Measurements from ENCODE around the gene CCNE1. TPM values are rescaled to one million over a fixed set of nuclear protein-coding genes. Genes with fewer than 3 reads are reported as not detected.

Gene CCNE1
- total and polyA plus RNA-seq, 2 of the 13 experiments (the other 11 are each of a cell fraction or from before 2014, with no cell fraction given) = 16.0 to 50.6 TPM

GRCh38 chr19:29774126-29774525, 37.7 kb upstream of the CCNE1 start:
- Histone ChIP-seq H3K79me2 (ENCODE audit: insufficient read depth, low read length) (no peaks in the 10 kb centered on the region), H3K4me1 (ENCODE audit: insufficient read depth, low read length) (no peaks in the 10 kb centered on the region), H3K4me3 (replicated peaks in 1 of 3; ENCODE audit: insufficient read depth in 1 of 3, low read depth in 2 of 3, low read length in 3 of 3) (no peak overlapping the region), H4K20me1 (ENCODE audit: insufficient read depth, low read length) (no peaks in the 10 kb centered on the region), H3K36me3 (replicated peaks in 1 of 2; ENCODE audit: control insufficient read depth in 1 of 2, insufficient read depth in 2 of 2, low read length in 2 of 2) (no peaks in the 10 kb centered on the region), H3K27ac (ENCODE audit: extremely low read length, insufficient read depth, low read length) (no peak overlapping the region), H3K4me2 (ENCODE audit: low read depth, low read length) (no peak overlapping the region), H3K9me3 (ENCODE audit: low read length) (no peaks in the 10 kb centered on the region), H3K27me3 (ENCODE audit: control insufficient read depth in 1 of 2, insufficient read depth in 2 of 2, low read length in 2 of 2) (peaks cover 2 to 11% of the 10 kb centered on the region in 2 experiments; a peak in 2 of 5 replicates), H3K9ac (ENCODE audit: insufficient read depth, low read depth, low read length) (no peak overlapping the region), H2AFZ (ENCODE audit: low read length) (no peak overlapping the region)
- intact Hi-C loops (cut with micrococcal nuclease; ENCODE audit: unreplicated experiment) (no loop called here), in situ Hi-C loops (cut with HindIII; ENCODE audit: extremely low pct_ligation_motif_present, low pct_unique_long_range_greater_than_20kb) (no loop called here)
- WGBS (ENCODE audit: low lambda C conversion rate) = 40% methylated on average over 3 of the region's 6 CpGs
- ATAC-seq (no peak), DNase-seq (ENCODE audit: low spot score) (no peak), FAIRE-seq (no peak)
- no TSS peak for BruUV-seq (replicated peaks)
- ChIA-PET CTCF (ENCODE audit: low intra/inter-chr PET ratio, low total read pairs) (no interaction called here), POLR2A (no interaction called here)
- TF ChIP-seq ZNF547 (CRISPR knock-in tag; IDR thresholded peaks at IDR 0.05) (no peak), CC2D1A (CRISPR knock-in tag; IDR thresholded peaks at IDR 0.05) (no peak), MBD4 (IDR thresholded peaks at IDR 0.05; ENCODE audit: borderline replicate concordance, low read length) (no peak), ZNF530 (CRISPR knock-in tag; IDR thresholded peaks at IDR 0.05; ENCODE audit: low read depth) (no peak), HDAC2 (CRISPR knock-in tag; IDR thresholded peaks at IDR 0.05) (no peak), ZFX (CRISPR knock-in tag; IDR thresholded peaks at IDR 0.05; ENCODE audit: low read depth) (no peak), TFAP4 (IDR thresholded peaks at IDR 0.05; ENCODE audit: borderline replicate concordance, low read depth) (no peak), ZNF674 (CRISPR knock-in tag; IDR thresholded peaks at IDR 0.05; ENCODE audit: low read depth) (no peak), ZNF251 (CRISPR knock-in tag; IDR thresholded peaks at IDR 0.05) (no peak), UBTF (CRISPR knock-in tag; IDR thresholded peaks at IDR 0.05) (no peak), EP300 (IDR thresholded peaks at IDR 0.05; ENCODE audit: low read depth in 2 of 2, low read length in 2 of 2) (no peak), EP300 (CRISPR knock-in tag; IDR thresholded peaks at IDR 0.05; ENCODE audit: borderline replicate concordance) (no peak), TCF7 (IDR thresholded peaks at IDR 0.05; ENCODE audit: low read depth) (no peak), SOX13 (IDR thresholded peaks at IDR 0.05) (no peak), SOX13 (CRISPR knock-in tag; conservative IDR thresholded peaks at IDR 0.05 in 1 of 2, IDR thresholded peaks at IDR 0.05 in 1 of 2) (no peak), ELF4 (CRISPR knock-in tag; IDR thresholded peaks at IDR 0.05; ENCODE audit: borderline replicate concordance) (no peak), ZZZ3 (CRISPR knock-in tag; IDR thresholded peaks at IDR 0.05; ENCODE audit: borderline replicate concordance) (no peak), ZNF160 (CRISPR knock-in tag; IDR thresholded peaks at IDR 0.05) (no peak), ZFYVE20 (CRISPR knock-in tag; IDR thresholded peaks at IDR 0.05; ENCODE audit: borderline replicate concordance, low read depth) (no peak), ZNF44 (CRISPR knock-in tag; IDR thresholded peaks at IDR 0.05) (no peak), ZNF225 (CRISPR knock-in tag; IDR thresholded peaks at IDR 0.05) (no peak)
